ENCODE results near the gene ITPRIPL2. TPM values are rescaled to one million over a fixed set of nuclear protein-coding genes. Genes with fewer than 3 reads are reported as not detected.
A peak's percentile ranks its signal among the peaks of the same experiment; 100 is the strongest.

The ITPRIPL2 gene
- total RNA-seq, 6 experiments from 2014 or later, result 12.2 to 23.5 (median 17.7) TPM

GRCh38 chr16:19136549-19137196 lies 22.9 kb downstream of the ITPRIPL2 start:
- Histone ChIP-seq H3K27me3 (no peaks in the 10 kb centered on the region), H3K4me3 (no peak overlapping the region), H3K36me3 (no peaks in the 10 kb centered on the region), H3K27ac (no peak overlapping the region), H3K4me1 (peaks cover 0 to 6% (median 2%) of the 10 kb centered on the region in 4 donors), H3K9me3 (no peaks in the 10 kb centered on the region)
- ATAC-seq, result peak; percentile 31 to 69 (median 42)
- intact Hi-C loops (cut with DNase I), result no loop called here
- TF ChIP-seq CTCF (IDR thresholded peaks at IDR 0.05), result no peak
- no peak for TF ChIP-seq POLR2A (IDR thresholded peaks at IDR 0.05)
- 52% methylated on average over 7 of the region's 10 CpGs for WGBS (ENCODE audit: insufficient coverage, low coverage, low lambda C conversion rate, missing lambda C conversion rate)
- DNase-seq, result no peak

DNA sequence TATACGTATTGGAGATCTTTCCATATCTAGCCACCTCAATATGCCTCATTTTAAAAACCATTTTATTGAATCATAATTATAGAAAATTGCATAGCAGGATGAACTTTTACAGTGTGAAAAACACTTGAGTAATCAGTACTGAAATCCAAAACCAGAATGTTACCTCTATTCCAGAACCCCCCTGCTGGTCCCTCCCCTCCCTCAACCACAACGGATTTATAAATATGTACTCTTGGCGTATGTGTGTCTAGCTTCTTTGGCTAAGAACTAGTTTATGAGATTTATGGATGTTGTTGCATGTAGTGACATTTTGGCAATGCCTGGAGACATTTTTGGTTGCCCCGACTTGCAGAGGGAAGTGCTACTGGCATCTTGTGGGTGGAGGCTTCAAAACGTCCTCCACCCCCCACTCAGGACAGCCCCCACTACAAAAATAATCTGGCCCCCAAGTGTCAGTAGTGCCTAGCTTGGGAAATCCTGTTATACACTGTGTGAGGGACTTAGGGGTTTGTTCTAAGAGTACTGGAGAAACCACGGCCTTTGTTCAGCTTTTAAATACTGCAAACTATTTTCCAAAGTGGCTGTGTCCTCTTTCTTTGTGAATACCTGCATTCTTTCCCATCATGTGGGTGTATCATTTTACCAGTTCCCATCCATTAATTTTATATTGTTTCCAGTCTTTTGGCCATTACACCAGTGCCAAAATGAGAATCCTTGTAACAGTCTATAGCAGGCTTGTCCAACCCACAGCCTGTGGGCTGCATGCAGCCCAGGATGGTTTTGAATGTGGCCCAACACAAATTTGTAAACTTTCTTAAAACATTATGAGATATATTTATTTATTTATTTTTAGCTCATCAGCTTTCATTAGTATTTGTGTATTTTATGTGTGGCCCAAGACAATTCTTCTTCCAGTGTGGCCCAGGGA lies 23.7 kb downstream of the ITPRIPL2 start:
- H3K27ac ChIP-seq, result no peak overlapping the region
- intact Hi-C loops (cut with DNase I), result no loop called here
- H3K9me3 ChIP-seq, result no peaks in the 10 kb centered on the region
- WGBS (ENCODE audit: insufficient coverage, low coverage, low lambda C conversion rate, missing lambda C conversion rate), result 64% methylated on average over 6 of the region's 6 CpGs
- no peaks in the 10 kb centered on the region for H3K27me3 ChIP-seq
- TF ChIP-seq POLR2A (IDR thresholded peaks at IDR 0.05), result no peak
- no peak for TF ChIP-seq CTCF (IDR thresholded peaks at IDR 0.05)
- no peak overlapping the region for H3K4me3 ChIP-seq
- ATAC-seq (no peak), DNase-seq (no peak)
- H3K36me3 ChIP-seq, result no peaks in the 10 kb centered on the region
- peaks cover 0 to 2% (median 0%) of the 10 kb centered on the region in 4 donors for H3K4me1 ChIP-seq

GRCh38 chr16:19138601-19139000 lies 24.8 kb downstream of the ITPRIPL2 start:
- DNase-seq (peak; percentile 59 to 61 (median 60)), ATAC-seq (peak; percentile 77 to 88 (median 82))
- Histone ChIP-seq H3K9me3 (no peaks in the 10 kb centered on the region), H3K4me1 (peaks cover 0 to 2% (median 0%) of the 10 kb centered on the region in 4 donors), H3K27me3 (no peaks in the 10 kb centered on the region), H3K4me3 (no peak overlapping the region), H3K36me3 (no peaks in the 10 kb centered on the region), H3K27ac (no peak overlapping the region)
- TF ChIP-seq POLR2A (IDR thresholded peaks at IDR 0.05) (no peak), CTCF (IDR thresholded peaks at IDR 0.05) (no peak)
- WGBS (ENCODE audit: insufficient coverage, low coverage, low lambda C conversion rate, missing lambda C conversion rate), result 10% methylated on average over 4 of the region's 4 CpGs
- intact Hi-C loops (cut with DNase I), result no loop called here

DNA sequence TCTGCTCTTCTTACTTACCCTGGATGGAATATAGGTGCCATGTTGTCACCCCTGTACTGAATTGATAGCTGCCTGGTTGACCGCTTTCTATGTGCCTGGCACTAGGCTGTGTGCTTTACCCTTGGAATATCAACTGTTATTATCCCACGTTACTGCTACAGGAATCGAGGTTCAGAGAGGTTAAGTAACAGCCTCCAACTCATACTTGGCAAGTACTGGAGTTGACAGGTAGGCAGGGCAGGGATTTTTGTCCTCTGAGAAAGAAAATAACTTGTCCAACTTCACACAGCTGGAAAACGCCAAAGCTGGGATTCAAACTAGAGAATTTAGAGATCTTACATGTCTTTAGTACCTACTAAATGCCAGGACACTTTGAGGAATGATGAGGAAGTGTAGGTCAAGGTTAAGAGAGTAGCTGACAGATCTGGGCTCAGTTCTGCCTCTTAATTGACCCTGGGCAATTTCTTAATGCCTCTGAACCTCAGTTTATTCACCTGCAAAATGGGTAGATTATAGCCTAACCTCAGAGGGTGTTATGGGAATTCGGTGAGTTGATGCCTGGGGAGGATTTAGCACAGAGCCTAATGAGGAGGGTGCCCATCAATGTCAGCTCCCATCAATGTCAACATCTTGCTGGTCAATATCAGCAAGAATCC lies 25.8 kb downstream of the ITPRIPL2 start:
- no peaks in the 10 kb centered on the region for H3K9me3 ChIP-seq
- 74% methylated on average over 4 of the region's 5 CpGs for WGBS (ENCODE audit: insufficient coverage, low coverage, low lambda C conversion rate, missing lambda C conversion rate)
- H3K27ac ChIP-seq, result no peak overlapping the region
- no peak overlapping the region for H3K4me3 ChIP-seq
- ATAC-seq (no peak), DNase-seq (no peak)
- intact Hi-C loops (cut with DNase I), result no loop called here
- TF ChIP-seq CTCF (IDR thresholded peaks at IDR 0.05) (no peak), POLR2A (IDR thresholded peaks at IDR 0.05) (no peak)
- no peaks in the 10 kb centered on the region for H3K36me3 ChIP-seq
- H3K27me3 ChIP-seq, result no peaks in the 10 kb centered on the region
- peaks cover 0 to 2% (median 0%) of the 10 kb centered on the region in 4 donors for H3K4me1 ChIP-seq

Data from right lobe of liver (tissue), 6 donors.